Esophagus squamous epithelium (tissue), 4 donors: ENCODE results near the gene NEB.
"Not testable (repeated sequence)": the region's sequence is repeated elsewhere in the genome, so short reads cannot be mapped to it uniquely, and the experiment has no call there.

Experiments
- POLR2A ChIP-seq, 4 donors: fragments of 450-650 bp; IDR thresholded peaks; one replicate each; pipeline ENCODE4 v1.6.1; 2017; ENCODE audit warnings: antibody characterized with exemption in 4 of 4, mild to moderate bottlenecking in 4 of 4, moderate library complexity in 3 of 4
- TF ChIP-seq, protein P1 (sequence below), 6 experiments: fragments of 450-650 bp in 4 of 6; fragments of 200-600 bp in 2 of 6; sonication (generic) in 2 of 6; IDR thresholded peaks; one replicate each; pipeline ENCODE4 v1.5.1; 2016 to 2019; ENCODE audit warnings: antibody characterized with exemption in 6 of 6, mild to moderate bottlenecking in 4 of 6, moderate library complexity in 4 of 6

DNA sequence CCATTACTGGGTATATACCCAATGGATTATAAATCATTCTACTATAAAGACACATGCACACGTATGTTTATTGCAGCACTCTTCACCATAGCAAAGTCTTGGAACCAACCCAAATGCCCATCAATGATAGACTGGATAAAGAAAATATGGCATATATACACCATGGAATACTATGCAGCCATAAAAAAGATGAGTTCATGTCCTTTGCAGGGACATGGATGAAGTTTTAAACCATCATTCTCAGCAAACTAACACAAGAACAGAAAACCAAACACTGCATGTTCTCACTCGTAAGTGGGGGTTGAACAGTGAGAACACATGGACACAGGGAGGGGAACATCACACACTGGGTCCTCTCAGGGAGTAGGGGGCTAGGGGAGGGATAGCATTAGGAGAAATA lies 174.8 kb downstream of the NEB start:
- TF ChIP-seq, protein P1, sequence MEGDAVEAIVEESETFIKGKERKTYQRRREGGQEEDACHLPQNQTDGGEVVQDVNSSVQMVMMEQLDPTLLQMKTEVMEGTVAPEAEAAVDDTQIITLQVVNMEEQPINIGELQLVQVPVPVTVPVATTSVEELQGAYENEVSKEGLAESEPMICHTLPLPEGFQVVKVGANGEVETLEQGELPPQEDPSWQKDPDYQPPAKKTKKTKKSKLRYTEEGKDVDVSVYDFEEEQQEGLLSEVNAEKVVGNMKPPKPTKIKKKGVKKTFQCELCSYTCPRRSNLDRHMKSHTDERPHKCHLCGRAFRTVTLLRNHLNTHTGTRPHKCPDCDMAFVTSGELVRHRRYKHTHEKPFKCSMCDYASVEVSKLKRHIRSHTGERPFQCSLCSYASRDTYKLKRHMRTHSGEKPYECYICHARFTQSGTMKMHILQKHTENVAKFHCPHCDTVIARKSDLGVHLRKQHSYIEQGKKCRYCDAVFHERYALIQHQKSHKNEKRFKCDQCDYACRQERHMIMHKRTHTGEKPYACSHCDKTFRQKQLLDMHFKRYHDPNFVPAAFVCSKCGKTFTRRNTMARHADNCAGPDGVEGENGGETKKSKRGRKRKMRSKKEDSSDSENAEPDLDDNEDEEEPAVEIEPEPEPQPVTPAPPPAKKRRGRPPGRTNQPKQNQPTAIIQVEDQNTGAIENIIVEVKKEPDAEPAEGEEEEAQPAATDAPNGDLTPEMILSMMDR (IDR thresholded peaks at IDR 0.05), result not testable (repeated sequence)
- TF ChIP-seq POLR2A (IDR thresholded peaks at IDR 0.05), result not testable (repeated sequence)
